Suppressor macrophage treated with lipopolysaccharide for 4 hours (primary cell): Measurements from ENCODE around the gene GPLD1.

Experiments used
- DNase-seq: peaks from one replicate; pipeline ENCODE4 v3.0.0-alpha.2; 2020

GPLD1 gene

DNA sequence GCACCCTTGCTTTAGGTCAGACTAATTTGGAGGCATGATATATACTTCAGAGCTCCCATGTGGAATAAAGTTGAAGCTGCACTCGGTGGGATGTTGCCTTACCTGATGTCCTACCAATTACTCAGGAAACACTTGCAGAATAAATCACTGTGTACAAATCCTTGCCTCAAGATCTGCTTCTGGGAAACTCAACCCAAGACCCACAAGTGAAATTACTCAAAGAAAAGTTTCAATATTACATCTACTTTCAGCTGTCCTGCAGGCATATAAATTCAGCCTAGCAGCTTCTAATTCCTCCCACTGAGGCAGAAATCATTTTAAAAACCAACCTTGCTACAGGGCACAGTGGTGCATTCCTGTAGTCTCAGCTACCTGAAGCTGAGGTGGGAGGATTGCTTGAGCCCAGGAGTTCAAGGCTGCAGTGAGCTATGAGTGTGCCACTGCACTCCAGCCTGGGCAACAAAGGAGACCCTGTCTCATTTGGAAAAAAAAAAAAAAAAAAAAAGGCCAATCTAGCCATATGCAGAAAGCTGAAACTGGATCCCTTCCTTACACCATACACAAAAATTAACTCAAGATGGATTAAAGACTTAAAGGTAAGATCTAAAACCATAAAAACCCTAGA, 110.8 kb downstream of the GPLD1 start:
- no peak for DNase-seq
